Right cardiac atrium (tissue), 5 donors: ENCODE data around the gene BACH1. TPM values are rescaled to one million over a fixed set of nuclear protein-coding genes. Genes with fewer than 3 reads are reported as not detected.

ENCODE experiments used
- ATAC-seq, 2 donors: fragments of 200-7000 bp; cut with Tn5 transposase; one replicate each; pipeline versions ENCODE4 v1.8.0 to v1.9.1; 2020; ENCODE audit warnings: moderate library complexity in 2 of 2, mild to moderate bottlenecking in 1 of 2
- DNase-seq, 3 donors: peaks; one replicate each; pipeline ENCODE4 v3.0.0-alpha.2; 2020
- H3K27ac ChIP-seq: one replicate; pipeline ENCODE4 v1.5.1; 2013; ENCODE audit warnings: mild to moderate bottlenecking, low read length, control low read depth, moderate library complexity
- H3K27me3 ChIP-seq: one replicate; pipeline ENCODE4 v1.6.1; 2013; ENCODE audit not compliant: control insufficient read depth, insufficient read depth
- H3K4me1 ChIP-seq: one replicate; pipeline ENCODE4 v1.6.1; 2013; ENCODE audit warnings: low read length; ENCODE audit not compliant: control insufficient read depth, insufficient read depth
- H3K4me3 ChIP-seq: one replicate; pipeline ENCODE4 v1.5.1; 2013; ENCODE audit warnings: low read length, control low read depth
- H3K9me3 ChIP-seq: one replicate; pipeline ENCODE4 v1.6.1; 2013; ENCODE audit warnings: low read length; ENCODE audit not compliant: control insufficient read depth
- WGBS: extraction: QIAGEN DNeasy Blood & Tissue Kit; methylation state at CpG from one replicate; pipeline ENCODE4 v1.1.7; 2013; 5-methylcytosine and 5-hydroxymethylcytosine counted together
- intact Hi-C, 4 donors: fragments of 100-400 bp; cut with DNase I; formaldehyde crosslinking; loops; one replicate each; pipeline versions ENCODE4 v1.11.0 to v1.14.0; 2022 to 2023
- polyA plus RNA-seq: library from polyadenylated mRNA; stranded (reverse); fragments of 200-250 nt; gene quantifications from one replicate; pipeline ENCODE4 v1.2.3, GENCODE V29; 2013
- total RNA-seq, 4 donors: library from RNA; stranded (reverse); fragmentation: NEBNext Ultra II Directional; extraction: Animal tissue kit (Norgen Biotek cat#: 25700); gene quantifications; one replicate each; pipeline ENCODE4 v1.2.1, GENCODE V29; 2021
- donor health status: healthy with polysubstance abuse.
- donor health status: DM: no; HTN: yes; CAD: no.
- donor health status: DM: no; HTN: no; CAD: no.
- donor health status: DM: no; HTN: yes; CAD: no; lungs with severe emphysema.
- donor health status: DM: yes; HTN: yes; CAD: no.

Gene BACH1
- total and polyA plus RNA-seq, 5 donors: 5.0 to 68.3 (median 46.8) TPM

GRCh38 chr21:29384683-29385359 lies 86.1 kb downstream of the BACH1 start:
- no peaks in the 10 kb centered on the region for H3K9me3 ChIP-seq
- no peak for ATAC-seq
- intact Hi-C loops: no loop called here
- DNase-seq: no peak
- no peaks in the 10 kb centered on the region for H3K27me3 ChIP-seq
- no peaks in the 10 kb centered on the region for H3K4me1 ChIP-seq
- no peak overlapping the region for H3K4me3 ChIP-seq
- 53% methylated on average over 2 of the region's 2 CpGs for WGBS
- H3K27ac ChIP-seq: no peak overlapping the region

DNA sequence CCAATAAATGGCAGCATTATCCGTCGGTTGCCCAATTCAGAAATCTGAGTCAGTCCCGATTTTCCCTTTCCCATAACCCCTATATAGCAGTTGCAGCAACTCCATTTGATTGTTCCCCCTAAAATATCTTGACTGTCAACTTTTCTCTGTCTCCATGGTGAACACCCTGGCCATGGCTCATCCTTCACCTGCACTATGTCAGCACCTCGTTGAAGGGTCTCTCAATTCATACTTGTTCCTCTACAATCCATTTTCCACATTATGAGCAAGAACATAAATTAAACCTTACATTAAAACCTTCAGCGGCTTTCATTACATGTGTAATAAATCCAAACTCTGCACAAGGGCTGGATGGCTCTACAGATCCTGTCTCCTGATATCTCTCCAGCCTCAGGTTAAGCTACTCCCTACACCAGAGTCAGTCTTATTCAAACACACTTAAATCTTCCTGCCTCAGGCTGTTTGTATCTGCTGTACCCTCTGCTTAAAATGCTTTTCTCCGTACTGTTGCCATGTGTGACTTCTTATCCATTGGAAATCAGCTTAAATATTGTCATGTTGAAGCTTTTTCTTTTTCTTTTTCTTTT lies 87.3 kb downstream of the BACH1 start:
- DNase-seq (no peak), ATAC-seq (no peak)
- Histone ChIP-seq H3K9me3 (no peaks in the 10 kb centered on the region), H3K4me3 (no peak overlapping the region), H3K4me1 (no peaks in the 10 kb centered on the region), H3K27ac (no peak overlapping the region), H3K27me3 (no peaks in the 10 kb centered on the region)
- WGBS: 86% methylated on average over 6 of the region's 6 CpGs
- intact Hi-C loops: no loop called here

GRCh38 chr21:29386803-29387202 lies 88.1 kb downstream of the BACH1 start:
- no peaks in the 10 kb centered on the region for H3K27me3 ChIP-seq
- intact Hi-C loops: no loop called here
- H3K4me1 ChIP-seq: no peaks in the 10 kb centered on the region
- H3K4me3 ChIP-seq: no peak overlapping the region
- 92% methylated on average over 4 of the region's 4 CpGs for WGBS
- ATAC-seq (no peak), DNase-seq (no peak)
- H3K9me3 ChIP-seq: no peaks in the 10 kb centered on the region
- H3K27ac ChIP-seq: no peak overlapping the region

GRCh38 chr21:29387598-29387997 lies 88.9 kb downstream of the BACH1 start:
- ATAC-seq: no peak
- H3K27ac ChIP-seq: no peak overlapping the region
- H3K9me3 ChIP-seq: no peaks in the 10 kb centered on the region
- intact Hi-C loops: no loop called here
- WGBS: 80% methylated on average over 5 of the region's 5 CpGs
- H3K27me3 ChIP-seq: no peaks in the 10 kb centered on the region
- DNase-seq: no peak
- H3K4me1 ChIP-seq: no peaks in the 10 kb centered on the region
- no peak overlapping the region for H3K4me3 ChIP-seq

DNA sequence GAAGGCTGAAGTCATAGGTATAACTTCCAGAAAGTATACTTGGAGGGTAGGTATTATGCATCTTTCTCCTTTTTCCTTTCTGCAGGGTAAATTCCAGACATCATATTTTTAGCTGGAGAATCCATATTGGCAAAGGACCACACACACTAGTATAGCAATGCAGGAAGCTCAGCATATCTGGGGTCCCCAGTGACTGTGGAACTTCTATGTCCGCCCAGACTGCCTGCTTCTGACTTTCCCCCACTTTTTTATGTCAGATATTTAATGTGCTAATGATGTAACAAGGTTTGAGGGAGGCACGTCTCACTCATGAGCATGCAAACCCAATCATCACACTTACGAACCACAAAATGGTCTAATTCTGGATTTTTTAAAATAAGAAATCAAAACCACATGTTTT lies 90.4 kb downstream of the BACH1 start:
- no peak overlapping the region for H3K4me3 ChIP-seq
- H3K9me3 ChIP-seq: no peaks in the 10 kb centered on the region
- ATAC-seq (no peak), DNase-seq (no peak)
- 71% methylated on average over 3 of the region's 3 CpGs for WGBS
- intact Hi-C loops: no loop called here
- no peaks in the 10 kb centered on the region for H3K27me3 ChIP-seq
- no peak overlapping the region for H3K27ac ChIP-seq
- no peaks in the 10 kb centered on the region for H3K4me1 ChIP-seq

GRCh38 chr21:29390778-29391177 lies 92.1 kb downstream of the BACH1 start:
- ATAC-seq (no peak), DNase-seq (no peak)
- H3K4me1 ChIP-seq: no peaks in the 10 kb centered on the region
- no peak overlapping the region for H3K4me3 ChIP-seq
- H3K27ac ChIP-seq: no peak overlapping the region
- intact Hi-C loops: no loop called here
- WGBS: 96% methylated on average over 2 of the region's 2 CpGs
- no peaks in the 10 kb centered on the region for H3K9me3 ChIP-seq
- H3K27me3 ChIP-seq: no peaks in the 10 kb centered on the region

GRCh38 chr21:29394051-29394450 lies 95.3 kb downstream of the BACH1 start:
- no peak overlapping the region for H3K27ac ChIP-seq
- no peak overlapping the region for H3K4me3 ChIP-seq
- no peaks in the 10 kb centered on the region for H3K9me3 ChIP-seq
- intact Hi-C loops: no loop called here
- H3K27me3 ChIP-seq: no peaks in the 10 kb centered on the region
- 96% methylated on average over 2 of the region's 2 CpGs for WGBS
- no peaks in the 10 kb centered on the region for H3K4me1 ChIP-seq
- DNase-seq (no peak), ATAC-seq (no peak)

Other genes starting within 250 kb of the BACH1 start
- 100 to 1,000 TPM in 3 of 4 donors, 10 to 100 TPM in 1; 98.5 to 122 (median 109) TPM for gene CCT8, start 225.3 kb upstream of the BACH1 start, total RNA-seq
- gene CCT8, start 225.3 kb upstream of the BACH1 start, polyA plus RNA-seq: 138 TPM
- gene MAP3K7CL, start 168.3 kb upstream of the BACH1 start, total RNA-seq: 1 to 10 TPM; 1.8 to 6.0 (median 3.3) TPM
- 3.2 TPM for gene MAP3K7CL, start 168.3 kb upstream of the BACH1 start, polyA plus RNA-seq